Endothelial cell of umbilical vein (primary cell): Measurements from ENCODE around the gene SCGN. TPM values are rescaled to one million over a fixed set of nuclear protein-coding genes. Genes with fewer than 3 reads are reported as not detected.

Experiments used
- BruUV-seq: library from RNA; stranded (reverse); fragments of 400-500 nt; replicated peaks from 2 replicates; lab custom pipeline; 2021; lab: Mats Ljungman, UMichigan
- CTCF ChIA-PET: fragments of 300-600, 350-600 bp; sonication (Branson Sonifier 250); formaldehyde crosslinking; loops from one replicate; lab custom pipeline; 2021; ENCODE audit warnings: antibody characterized with exemption, inconsistent platforms; lab: Charles Lee
- POLR2A ChIA-PET: fragments of 300-600, 350-600 bp; sonication (Branson Sonifier 250); formaldehyde crosslinking; loops from one replicate; lab custom pipeline; 2021; ENCODE audit warnings: antibody characterized with exemption, inconsistent platforms; lab: Charles Lee
- DNase-seq: peaks from one replicate; pipeline ENCODE4 v3.0.0-alpha.2; 2011; ENCODE audit warnings: low read depth, low spot score
- FAIRE-seq: peaks from 2 replicates; lab custom pipeline; 2011; peaks lifted over from hg19 to GRCh38; lab: Jason Lieb, UNC
- H2AFZ ChIP-seq: 2 replicates; pipeline ENCODE4 v1.6.0; 2012; ENCODE audit warnings: low read depth, low read length, control low read depth, inconsistent platforms
- H3K27ac ChIP-seq: 2 replicates; pipeline ENCODE4 v1.5.1; 2011; ENCODE audit warnings: low read depth, mild to moderate bottlenecking, control low read depth, low read length, moderate library complexity; ENCODE audit not compliant: insufficient read depth
- H3K27me3 ChIP-seq, 2 experiments: 2 replicates each; pipeline versions ENCODE4 v1.6.0 to v1.6.1; 2011; ENCODE audit warnings: low read length in 2 of 2, mixed read lengths in 1 of 2; ENCODE audit not compliant: control insufficient read depth in 2 of 2, insufficient read depth in 2 of 2
- H3K36me3 ChIP-seq, 2 experiments: 2 replicates in 1 of 2; 3 replicates in 1 of 2; pipeline ENCODE4 v1.5.1; 2011; ENCODE audit warnings: low read length in 2 of 2, mild to moderate bottlenecking in 1 of 2, moderate library complexity in 1 of 2; ENCODE audit not compliant: control insufficient read depth in 2 of 2, insufficient read depth in 2 of 2; ENCODE audit errors: extremely low read depth in 1 of 2
- H3K4me1 ChIP-seq: 3 replicates; pipeline ENCODE4 v1.5.1; 2011; ENCODE audit warnings: mild to moderate bottlenecking, low read length; ENCODE audit not compliant: control insufficient read depth, insufficient read depth; ENCODE audit errors: extremely low read depth
- H3K4me2 ChIP-seq: 2 replicates; pipeline ENCODE4 v1.6.1; 2011; ENCODE audit warnings: low read length, control low read depth, mixed read lengths; ENCODE audit not compliant: insufficient read depth
- H3K4me3 ChIP-seq, 3 experiments: fragments of 200-600 bp in 1 of 3; sonication (generic), shearing (Covaris generic) in 1 of 3; replicated peaks in 1 of 3; 2 replicates each; pipeline ENCODE4 v1.5.1; 2011 to 2016; ENCODE audit warnings: control low read depth in 3 of 3, low read length in 3 of 3, mild to moderate bottlenecking in 2 of 3, inconsistent platforms in 1 of 3, low read depth in 1 of 3, moderate library complexity in 1 of 3; ENCODE audit not compliant: insufficient read depth in 1 of 3
- H3K79me2 ChIP-seq: 2 replicates; pipeline ENCODE4 v1.6.0; 2012; ENCODE audit warnings: low read length, inconsistent platforms; ENCODE audit not compliant: control insufficient read depth, insufficient read depth
- H3K9ac ChIP-seq: replicated peaks from 2 replicates; pipeline ENCODE3; 2011; ENCODE audit warnings: low read length, control low read depth; ENCODE audit not compliant: insufficient read depth; ENCODE audit errors: extremely low read depth
- H3K9me1 ChIP-seq: replicated peaks from 3 replicates; pipeline ENCODE4 v1.6.0; 2011; ENCODE audit warnings: mild to moderate bottlenecking, low read length; ENCODE audit not compliant: control insufficient read depth, insufficient read depth; ENCODE audit errors: extremely low read depth
- H3K9me3 ChIP-seq: replicated peaks from 2 replicates; pipeline ENCODE4 v1.5.1; 2012; ENCODE audit warnings: low read length, inconsistent platforms; ENCODE audit not compliant: control insufficient read depth, insufficient read depth
- H4K20me1 ChIP-seq: replicated peaks from 2 replicates; pipeline ENCODE3; 2011; ENCODE audit warnings: mild to moderate bottlenecking, low read length; ENCODE audit not compliant: control insufficient read depth, insufficient read depth; ENCODE audit errors: extremely low read depth
- EZH2 ChIP-seq: IDR thresholded peaks from 2 replicates; pipeline ENCODE4 v1.6.1; 2012; ENCODE audit warnings: borderline replicate concordance, low read depth, mild to moderate bottlenecking, moderate library complexity, low read length, inconsistent platforms; ENCODE audit not compliant: severe bottlenecking
- FOS ChIP-seq: IDR thresholded peaks from 2 replicates; pipeline ENCODE4 v1.6.1; 2011; ENCODE audit warnings: mild to moderate bottlenecking, low read length, moderate library complexity, borderline replicate concordance; ENCODE audit not compliant: insufficient read depth
- GATA2 ChIP-seq: IDR thresholded peaks from 2 replicates; pipeline ENCODE4 v1.7.0; 2011; ENCODE audit warnings: low read depth, mild to moderate bottlenecking, moderate library complexity, mixed read lengths, low read length; ENCODE audit not compliant: insufficient read length, insufficient read depth
- JUN ChIP-seq: IDR thresholded peaks from 2 replicates; pipeline ENCODE4 v1.6.1; 2011; ENCODE audit warnings: borderline replicate concordance, low read depth; ENCODE audit not compliant: insufficient read length, insufficient read depth
- MYC ChIP-seq: IDR thresholded peaks from one replicate; pipeline ENCODE4 v1.6.1; 2011; ENCODE audit warnings: mild to moderate bottlenecking, low read depth, low read length
- POLR2A ChIP-seq: IDR thresholded peaks from 2 replicates; pipeline ENCODE4 v1.6.1; 2012; ENCODE audit warnings: low read depth, mild to moderate bottlenecking, control low read depth, low read length
- POLR2AphosphoS5 ChIP-seq: IDR thresholded peaks from 2 replicates; pipeline ENCODE4 v1.6.1; 2012; ENCODE audit warnings: low read depth, mild to moderate bottlenecking, control low read depth, low read length, moderate library complexity; ENCODE audit not compliant: insufficient read depth
- dilution Hi-C: fragments of 300-500 bp; cut with MboI; formaldehyde crosslinking; loops from one replicate; pipeline ENCODE4 v1.15.0; 2019; ENCODE audit warnings: low sequenced_read_pairs; ENCODE audit not compliant: extremely low pct_ligation_motif_present
- intact Hi-C: fragments of 100-400 bp; cut with micrococcal nuclease; formaldehyde crosslinking; loops from one replicate; pipeline ENCODE4 v1.10.0; 2022
- polyA plus RNA-seq, 4 experiments: library from polyadenylated mRNA; depleted of rRNA in 3 of 4; stranded (reverse) in 3 of 4; unstranded in 1 of 4; fragments of >200 nt; gene quantifications; 2 replicates each; pipeline versions ENCODE4 v1.2.1 to v1.2.3, GENCODE V29; 2011 to 2012; ENCODE audit warnings: missing spikeins in 1 of 4
- total RNA-seq: library from RNA; stranded (reverse); gene quantifications from 2 replicates; pipeline ENCODE4 v1.2.3, GENCODE V29; 2021
- TF ChIP-seq, protein P1 (sequence below), 2 donors: IDR thresholded peaks; 1 replicate in 1 of 2; 2 replicates in 1 of 2; pipeline ENCODE4 v1.5.1; 2011; ENCODE audit warnings: low read length in 2 of 2, mild to moderate bottlenecking in 2 of 2, moderate library complexity in 2 of 2, control low read depth in 1 of 2, inconsistent platforms in 1 of 2, low read depth in 1 of 2; ENCODE audit not compliant: insufficient read depth in 1 of 2; ENCODE audit errors: extremely low read depth in 1 of 2
- TF ChIP-seq, protein P2 (sequence below): IDR thresholded peaks from 2 replicates; pipeline ENCODE4 v1.6.1; 2011; ENCODE audit not compliant: insufficient read depth, insufficient read length

The SCGN gene
- total and polyA plus RNA-seq, 2 donors (not counting 3 experiments of a cell fraction or from before 2014, with no cell fraction given): not detected

DNA sequence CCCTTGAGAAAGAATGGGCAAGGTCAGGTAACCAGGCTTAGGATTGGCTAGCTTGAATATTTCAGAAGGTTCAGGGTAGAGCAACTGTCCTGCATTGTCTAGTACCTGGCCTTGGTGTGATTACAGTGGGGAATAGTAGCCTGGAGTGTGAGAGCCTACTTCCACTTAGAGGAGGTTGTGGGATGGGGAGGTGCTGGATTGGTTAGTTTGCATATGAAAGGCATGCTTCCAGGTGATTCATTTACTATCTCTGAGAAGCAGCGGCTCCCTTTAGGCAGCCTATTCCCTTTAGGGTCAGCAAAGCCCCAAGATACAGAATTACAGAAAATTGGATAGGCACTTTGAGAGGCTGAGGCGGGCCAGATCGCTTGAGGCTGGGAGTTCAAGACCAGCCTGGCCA is 25.0 kb upstream of the SCGN start:
- Histone ChIP-seq H3K9ac (no peak overlapping the region), H3K4me1 (no peaks in the 10 kb centered on the region), H3K79me2 (no peaks in the 10 kb centered on the region), H3K9me1 (no peaks in the 10 kb centered on the region), H3K36me3 (no peaks in the 10 kb centered on the region), H3K9me3 (no peaks in the 10 kb centered on the region), H3K27ac (no peak overlapping the region), H3K4me2 (no peak overlapping the region), H2AFZ (no peak overlapping the region), H4K20me1 (no peaks in the 10 kb centered on the region), H3K4me3 (no peak overlapping the region), H3K27me3 (no peaks in the 10 kb centered on the region)
- TF ChIP-seq JUN (no peak), POLR2A (no peak), POLR2AphosphoS5 (no peak), MYC (no peak), EZH2 (no peak), GATA2 (no peak), FOS (no peak)
- TF ChIP-seq, protein P1, sequence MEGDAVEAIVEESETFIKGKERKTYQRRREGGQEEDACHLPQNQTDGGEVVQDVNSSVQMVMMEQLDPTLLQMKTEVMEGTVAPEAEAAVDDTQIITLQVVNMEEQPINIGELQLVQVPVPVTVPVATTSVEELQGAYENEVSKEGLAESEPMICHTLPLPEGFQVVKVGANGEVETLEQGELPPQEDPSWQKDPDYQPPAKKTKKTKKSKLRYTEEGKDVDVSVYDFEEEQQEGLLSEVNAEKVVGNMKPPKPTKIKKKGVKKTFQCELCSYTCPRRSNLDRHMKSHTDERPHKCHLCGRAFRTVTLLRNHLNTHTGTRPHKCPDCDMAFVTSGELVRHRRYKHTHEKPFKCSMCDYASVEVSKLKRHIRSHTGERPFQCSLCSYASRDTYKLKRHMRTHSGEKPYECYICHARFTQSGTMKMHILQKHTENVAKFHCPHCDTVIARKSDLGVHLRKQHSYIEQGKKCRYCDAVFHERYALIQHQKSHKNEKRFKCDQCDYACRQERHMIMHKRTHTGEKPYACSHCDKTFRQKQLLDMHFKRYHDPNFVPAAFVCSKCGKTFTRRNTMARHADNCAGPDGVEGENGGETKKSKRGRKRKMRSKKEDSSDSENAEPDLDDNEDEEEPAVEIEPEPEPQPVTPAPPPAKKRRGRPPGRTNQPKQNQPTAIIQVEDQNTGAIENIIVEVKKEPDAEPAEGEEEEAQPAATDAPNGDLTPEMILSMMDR (IDR thresholded peaks at IDR 0.05; ENCODE audit: extremely low read depth in 1 of 2, insufficient read depth in 1 of 2, low read depth in 1 of 2, low read length in 2 of 2): no peak
- TF ChIP-seq, protein P2, sequence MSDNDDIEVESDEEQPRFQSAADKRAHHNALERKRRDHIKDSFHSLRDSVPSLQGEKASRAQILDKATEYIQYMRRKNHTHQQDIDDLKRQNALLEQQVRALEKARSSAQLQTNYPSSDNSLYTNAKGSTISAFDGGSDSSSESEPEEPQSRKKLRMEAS: no peak
- DNase-seq (no peak), FAIRE-seq (no peak)
- dilution Hi-C loops (no loop called here), intact Hi-C loops (no loop called here)
- no TSS peak for BruUV-seq
- ChIA-PET POLR2A (no interaction called here), CTCF (interaction anchor here (1.2 kb wide), 1 partner anchor 14 kb away, joined by 3 read pairs; no protein-coding TSS in a partner anchor)
